PC-9 (cell line): ENCODE measurements around the gene SPAG9.

Experiments
- CTCF ChIP-seq: fragments of 200-600 bp; sonication (generic); conservative IDR thresholded peaks from 2 replicates; pipeline ENCODE4 v1.6.1; 2017; ENCODE audit warnings: mixed run types, antibody characterized with exemption, mild to moderate bottlenecking, moderate library complexity
- EZH2 ChIP-seq: fragments of 200-600 bp; sonication (generic); IDR thresholded peaks from 2 replicates; pipeline ENCODE4 v1.8.0; 2017; ENCODE audit warnings: antibody characterized with exemption, low read depth

GRCh38 chr17:50955667-50956120, 165.0 kb downstream of the SPAG9 start:
- no peak for TF ChIP-seq CTCF
- TF ChIP-seq EZH2 = no peak
